Liver (tissue), 9 donors: ENCODE data around the gene FARP1. TPM values are rescaled to one million over a fixed set of nuclear protein-coding genes. Genes with fewer than 3 reads are reported as not detected.

Source experiments
- DNase-seq: peaks from one replicate; pipeline ENCODE4 v3.0.0-alpha.2; 2017; ENCODE audit warnings: low spot score
- H3K27ac ChIP-seq, 2 donors: one replicate each; pipeline ENCODE4 v1.7.0; 2013; ENCODE audit warnings: inconsistent platforms in 2 of 2, low read length in 2 of 2, control low read depth in 1 of 2, low read depth in 1 of 2, mild to moderate bottlenecking in 1 of 2
- H3K27me3 ChIP-seq, 4 donors: one replicate each; pipeline versions ENCODE4 v1.6.1 to v1.7.0; 2013; ENCODE audit warnings: low read length in 3 of 4, inconsistent platforms in 1 of 4, mild to moderate bottlenecking in 1 of 4, moderate library complexity in 1 of 4; ENCODE audit not compliant: control insufficient read depth in 4 of 4, insufficient read depth in 4 of 4
- H3K36me3 ChIP-seq, 4 donors: one replicate each; pipeline versions ENCODE4 v1.6.1 to v1.7.0; 2013; ENCODE audit warnings: low read length in 3 of 4, mild to moderate bottlenecking in 3 of 4, low read depth in 1 of 4, moderate library complexity in 1 of 4; ENCODE audit not compliant: control insufficient read depth in 4 of 4, insufficient read depth in 3 of 4
- H3K4me1 ChIP-seq, 4 donors: one replicate each; pipeline versions ENCODE4 v1.6.1 to v1.7.0; 2013; ENCODE audit warnings: low read length in 3 of 4, mild to moderate bottlenecking in 3 of 4, moderate library complexity in 1 of 4; ENCODE audit not compliant: control insufficient read depth in 4 of 4, insufficient read depth in 4 of 4
- H3K4me3 ChIP-seq, 3 donors: one replicate each; pipeline versions ENCODE4 v1.6.1 to v1.7.0; 2013; ENCODE audit warnings: low read length in 3 of 3, control low read depth in 1 of 3, low read depth in 1 of 3, mild to moderate bottlenecking in 1 of 3
- H3K9ac ChIP-seq, 2 donors: one replicate each; pipeline ENCODE4 v1.7.0; 2013; ENCODE audit warnings: low read length in 2 of 2, mild to moderate bottlenecking in 2 of 2, moderate library complexity in 2 of 2, control low read depth in 1 of 2, low read depth in 1 of 2
- H3K9me3 ChIP-seq, 4 donors: one replicate each; pipeline versions ENCODE4 v1.6.1 to v1.7.0; 2013; ENCODE audit warnings: low read length in 3 of 4; ENCODE audit not compliant: control insufficient read depth in 4 of 4
- ATF3 ChIP-seq: IDR thresholded peaks from 2 replicates; pipeline ENCODE4 v1.6.1; 2016; ENCODE audit warnings: antibody characterized with exemption
- CTCF ChIP-seq: fragments of 150-350 bp; IDR thresholded peaks from 2 replicates; pipeline ENCODE4 v1.5.1; 2017; ENCODE audit warnings: improper control_type of control experiment, low read depth, low read length; ENCODE audit not compliant: missing input control
- EGR1 ChIP-seq, 2 donors: IDR thresholded peaks; 2 replicates each; pipeline ENCODE4 v1.6.1; 2016 to 2018; ENCODE audit warnings: antibody characterized with exemption in 2 of 2, low read depth in 2 of 2
- FOXA2 ChIP-seq: IDR thresholded peaks from 2 replicates; pipeline ENCODE4 v1.6.1; 2016; ENCODE audit warnings: antibody characterized with exemption
- GABPA ChIP-seq, 2 donors: IDR thresholded peaks in 1 of 2; conservative IDR thresholded peaks in 1 of 2; 2 replicates each; pipeline ENCODE4 v1.6.1; 2016; ENCODE audit warnings: antibody characterized with exemption in 2 of 2, mild to moderate bottlenecking in 1 of 2, moderate library complexity in 1 of 2
- HNF4A ChIP-seq, 2 donors: conservative IDR thresholded peaks; 2 replicates each; pipeline ENCODE4 v1.6.1; 2016; ENCODE audit warnings: antibody characterized with exemption in 2 of 2, mild to moderate bottlenecking in 2 of 2
- HNF4G ChIP-seq: IDR thresholded peaks from 2 replicates; pipeline ENCODE4 v1.6.1; 2016; ENCODE audit warnings: antibody characterized with exemption
- JUND ChIP-seq, 2 donors: IDR thresholded peaks; 2 replicates each; pipeline ENCODE4 v1.6.1; 2016; ENCODE audit warnings: antibody characterized with exemption in 2 of 2
- MAX ChIP-seq: IDR thresholded peaks from 2 replicates; pipeline ENCODE4 v1.6.1; 2016; ENCODE audit warnings: antibody characterized with exemption
- NR2F2 ChIP-seq: IDR thresholded peaks from 2 replicates; pipeline ENCODE4 v1.6.1; 2016; ENCODE audit warnings: antibody characterized with exemption
- RAD21 ChIP-seq, 2 donors: IDR thresholded peaks; 2 replicates each; pipeline ENCODE4 v1.6.1; 2016; ENCODE audit warnings: antibody characterized with exemption in 2 of 2, mild to moderate bottlenecking in 2 of 2
- REST ChIP-seq: IDR thresholded peaks from 2 replicates; pipeline ENCODE4 v1.6.1; 2016; ENCODE audit warnings: antibody characterized with exemption, mild to moderate bottlenecking
- RXRA ChIP-seq, 2 donors: IDR thresholded peaks; 2 replicates each; pipeline ENCODE4 v1.6.1; 2017 to 2018; ENCODE audit warnings: antibody characterized with exemption in 2 of 2, mild to moderate bottlenecking in 1 of 2
- SP1 ChIP-seq: IDR thresholded peaks from 2 replicates; pipeline ENCODE4 v1.6.1; 2018; ENCODE audit warnings: antibody characterized with exemption, mild to moderate bottlenecking
- TAF1 ChIP-seq: conservative IDR thresholded peaks from 2 replicates; pipeline ENCODE4 v1.6.1; 2016; ENCODE audit warnings: antibody characterized with exemption, mild to moderate bottlenecking
- YY1 ChIP-seq: IDR thresholded peaks from 2 replicates; pipeline ENCODE4 v1.6.1; 2016; ENCODE audit warnings: antibody characterized with exemption, mild to moderate bottlenecking
- WGBS: extraction: QIAGEN DNeasy Blood & Tissue Kit; methylation state at CpG from one replicate; pipeline ENCODE4 v1.1.7; 2013; 5-methylcytosine and 5-hydroxymethylcytosine counted together
- polyA plus RNA-seq, 2 donors: library from polyadenylated mRNA; stranded (reverse) in 1 of 2; unstranded in 1 of 2; fragments of 200-250 nt in 1 of 2; fragments of >200 nt in 1 of 2; fragmentation: Nextera tagmentation in 1 of 2; extraction: Ambion mirVana in 1 of 2; gene quantifications; one replicate each; pipeline versions ENCODE4 v1.2.1 to v1.2.3, GENCODE V29; 2013 to 2015
- total RNA-seq, 2 donors: library from RNA; depleted of rRNA; stranded (reverse); fragments of >200 nt; gene quantifications; one replicate each; pipeline ENCODE4 v1.2.3, GENCODE V29; 2014
- donor health status: healthy.
- donor health status: healthy.
- donor health status: healthy.
- donor health status: healthy.
- donor health status: healthy.

The FARP1 gene
- total and polyA plus RNA-seq, 4 donors = 28.4 to 62.6 (median 39.8) TPM

GRCh38 chr13:98293570-98294142 is 150.8 kb downstream of the FARP1 start (continued):
- TF ChIP-seq REST (no peak), FOXA2 (no peak), GABPA (IDR thresholded peaks at IDR 0.05 in 1 of 2, conservative IDR thresholded peaks at IDR 0.05 in 1 of 2) (no peak)

GRCh38 chr13:98295371-98295770 is 152.5 kb downstream of the FARP1 start:
- peaks cover 0 to 15% (median 3%) of the 10 kb centered on the region in 4 donors for H3K4me1 ChIP-seq

GRCh38 chr13:98297051-98297450 is 154.2 kb downstream of the FARP1 start:
- H3K36me3 ChIP-seq = no peaks in the 10 kb centered on the region
- TF ChIP-seq REST (no peak), YY1 (no peak), HNF4A (conservative IDR thresholded peaks at IDR 0.05) (no peak), HNF4G (no peak), RAD21 (IDR thresholded peaks at IDR 0.05) (no peak), MAX (no peak), SP1 (no peak), GABPA (IDR thresholded peaks at IDR 0.05 in 1 of 2, conservative IDR thresholded peaks at IDR 0.05 in 1 of 2) (no peak), EGR1 (IDR thresholded peaks at IDR 0.05; ENCODE audit: low read depth in 2 of 2) (no peak), NR2F2 (no peak), TAF1 (no peak), RXRA (IDR thresholded peaks at IDR 0.05) (no peak)

More at GRCh38 chr13:98295371-98295770, 152.5 kb downstream of the FARP1 start:
- H3K27me3 ChIP-seq = no peaks in the 10 kb centered on the region
- no peak overlapping the region for H3K9ac ChIP-seq
- TF ChIP-seq ATF3 (no peak), CTCF (no peak), HNF4G (no peak), RXRA (IDR thresholded peaks at IDR 0.05) (no peak), SP1 (no peak), HNF4A (conservative IDR thresholded peaks at IDR 0.05) (no peak), RAD21 (IDR thresholded peaks at IDR 0.05) (no peak), MAX (no peak), JUND (IDR thresholded peaks at IDR 0.05) (no peak)
- no peak for DNase-seq
- H3K9me3 ChIP-seq = no peaks in the 10 kb centered on the region
- H3K36me3 ChIP-seq = peaks cover 0 to 2% (median 0%) of the 10 kb centered on the region in 4 donors
- no peak overlapping the region for H3K27ac ChIP-seq
- no peak overlapping the region for H3K4me3 ChIP-seq
- 82% methylated on average over 2 of the region's 2 CpGs for WGBS

More at GRCh38 chr13:98297051-98297450, 154.2 kb downstream of the FARP1 start:
- no peak overlapping the region for H3K4me3 ChIP-seq
- no peak overlapping the region for H3K27ac ChIP-seq
- H3K4me1 ChIP-seq = peaks cover 0 to 15% (median 3%) of the 10 kb centered on the region in 4 donors
- H3K9ac ChIP-seq = no peak overlapping the region
- no peak for DNase-seq
- no peaks in the 10 kb centered on the region for H3K27me3 ChIP-seq
- H3K9me3 ChIP-seq = no peaks in the 10 kb centered on the region
- 85% methylated on average over 5 of the region's 5 CpGs for WGBS
